Measurements from ENCODE around the gene STMN3. TPM values are rescaled to one million over a fixed set of nuclear protein-coding genes. Genes with fewer than 3 reads are reported as not detected.

Gene STMN3
- total RNA-seq, 1 donor from 2014 or later = 40.8 TPM

GRCh38 chr20:63696306-63696627 is 43.0 kb upstream of the STMN3 start:
- no peak for DNase-seq (ENCODE audit: low read depth)
- no peak for TF ChIP-seq CTCF (IDR thresholded peaks at IDR 0.05; ENCODE audit: insufficient read depth, low read length, poor library complexity, severe bottlenecking)
- H3K36me3 ChIP-seq (ENCODE audit: control insufficient read depth, insufficient read depth, low read length) = no peaks in the 10 kb centered on the region
- no peaks in the 10 kb centered on the region for H3K27me3 ChIP-seq (ENCODE audit: control insufficient read depth, insufficient read depth, low read length)
- H3K4me3 ChIP-seq (ENCODE audit: low read depth, low read length) = peak overlapping the region; percentile 64

GRCh38 chr20:63695424-63696305 is 42.4 kb upstream of the STMN3 start:
- no peak for TF ChIP-seq CTCF (IDR thresholded peaks at IDR 0.05; ENCODE audit: insufficient read depth, low read length, poor library complexity, severe bottlenecking)
- Histone ChIP-seq H3K4me3 (ENCODE audit: low read depth, low read length) (no peak overlapping the region), H3K36me3 (ENCODE audit: control insufficient read depth, insufficient read depth, low read length) (no peaks in the 10 kb centered on the region), H3K27me3 (ENCODE audit: control insufficient read depth, insufficient read depth, low read length) (no peaks in the 10 kb centered on the region)
- DNase-seq (ENCODE audit: low read depth) = no peak

DNA sequence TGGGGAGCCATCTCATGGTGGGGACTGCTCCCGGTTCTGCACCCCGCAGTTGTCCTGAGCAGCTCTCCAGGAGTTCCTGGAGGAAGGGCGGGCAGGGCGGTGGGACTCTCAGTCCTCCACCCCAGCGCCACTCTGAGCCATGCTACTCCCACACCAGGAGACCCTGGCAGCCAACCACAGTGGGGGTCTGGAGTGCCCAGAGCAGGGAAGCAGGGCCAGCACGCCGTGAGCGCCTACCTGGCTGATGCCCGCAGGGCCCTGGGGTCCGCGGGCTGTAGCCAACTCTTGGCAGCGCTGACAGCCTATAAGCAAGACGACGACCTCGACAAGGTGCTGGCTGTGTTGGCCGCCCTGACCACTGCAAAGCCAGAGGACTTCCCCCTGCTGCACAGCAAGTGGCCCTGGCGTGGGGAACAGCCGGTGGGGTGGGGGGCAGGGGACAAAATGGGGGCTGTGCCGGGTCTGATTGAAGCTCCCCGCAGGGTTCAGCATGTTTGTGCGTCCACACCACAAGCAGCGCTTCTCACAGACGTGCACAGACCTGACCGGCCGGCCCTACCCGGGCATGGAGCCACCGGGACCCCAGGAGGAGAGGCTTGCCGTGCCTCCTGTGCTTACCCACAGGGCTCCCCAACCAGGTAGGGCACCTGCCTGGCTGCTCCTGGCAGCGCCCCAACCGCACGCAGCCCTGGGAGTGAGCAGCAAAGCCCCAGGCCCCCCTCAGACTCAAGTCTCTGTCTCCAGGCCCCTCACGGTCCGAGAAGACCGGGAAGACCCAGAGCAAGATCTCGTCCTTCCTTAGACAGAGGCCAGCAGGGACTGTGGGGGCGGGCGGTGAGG is 41.6 kb upstream of the STMN3 start:
- TF ChIP-seq CTCF (IDR thresholded peaks at IDR 0.05; ENCODE audit: insufficient read depth, low read length, poor library complexity, severe bottlenecking) = no peak
- DNase-seq (ENCODE audit: low read depth) = no peak
- H3K27me3 ChIP-seq (ENCODE audit: control insufficient read depth, insufficient read depth, low read length) = no peaks in the 10 kb centered on the region
- no peak overlapping the region for H3K4me3 ChIP-seq (ENCODE audit: low read depth, low read length)
- no peaks in the 10 kb centered on the region for H3K36me3 ChIP-seq (ENCODE audit: control insufficient read depth, insufficient read depth, low read length)

DNA sequence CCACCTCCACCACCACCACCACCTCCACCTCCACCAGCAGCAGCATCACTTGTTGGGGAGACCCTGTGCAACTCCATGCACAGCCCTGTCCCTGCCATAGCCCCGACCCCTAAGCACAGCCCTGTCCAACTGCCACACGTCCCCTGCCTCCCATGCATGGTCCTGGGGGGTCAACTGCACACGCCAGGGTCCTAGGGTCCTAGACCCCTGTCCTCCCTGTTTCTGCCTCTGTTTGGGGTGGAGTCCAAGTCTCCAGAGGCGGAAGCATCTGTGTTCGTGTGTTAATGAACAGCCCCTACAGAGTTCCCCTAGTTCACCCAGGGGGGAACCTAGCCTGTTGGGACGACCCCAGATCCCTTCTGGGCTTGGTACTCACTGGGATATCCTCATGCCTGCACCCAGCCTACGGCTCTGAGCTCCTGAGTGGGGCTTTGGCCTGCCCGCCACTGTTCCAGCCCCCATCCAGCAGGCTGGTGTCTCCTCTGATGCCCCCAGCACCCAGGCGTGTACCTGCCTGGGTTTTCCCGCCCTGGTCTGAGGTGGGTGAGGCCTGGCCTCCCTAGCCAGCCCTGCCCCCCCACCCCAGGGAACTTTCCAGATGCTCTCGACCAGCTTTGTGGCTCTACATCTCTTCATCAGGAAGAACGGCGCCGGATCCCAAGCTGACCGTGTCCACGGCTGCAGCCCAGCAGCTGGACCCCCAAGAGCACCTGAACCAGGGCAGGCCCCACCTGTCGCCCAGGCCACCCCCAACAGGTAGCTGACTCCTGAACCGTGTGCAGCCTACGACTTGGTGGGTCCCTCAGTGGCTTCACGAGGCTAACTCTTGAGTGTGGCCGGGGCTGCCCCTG is 40.7 kb upstream of the STMN3 start:
- Histone ChIP-seq H3K27me3 (ENCODE audit: control insufficient read depth, insufficient read depth, low read length) (no peaks in the 10 kb centered on the region), H3K4me3 (ENCODE audit: low read depth, low read length) (no peak overlapping the region), H3K36me3 (ENCODE audit: control insufficient read depth, insufficient read depth, low read length) (no peaks in the 10 kb centered on the region)
- DNase-seq (ENCODE audit: low read depth) = no peak
- TF ChIP-seq CTCF (IDR thresholded peaks at IDR 0.05; ENCODE audit: insufficient read depth, low read length, poor library complexity, severe bottlenecking) = no peak

GRCh38 chr20:63693083-63693732 is 40.0 kb upstream of the STMN3 start:
- Histone ChIP-seq H3K36me3 (ENCODE audit: control insufficient read depth, insufficient read depth, low read length) (no peaks in the 10 kb centered on the region), H3K27me3 (ENCODE audit: control insufficient read depth, insufficient read depth, low read length) (no peaks in the 10 kb centered on the region), H3K4me3 (ENCODE audit: low read depth, low read length) (no peak overlapping the region)
- no peak for TF ChIP-seq CTCF (IDR thresholded peaks at IDR 0.05; ENCODE audit: insufficient read depth, low read length, poor library complexity, severe bottlenecking)
- DNase-seq (ENCODE audit: low read depth) = no peak

All from kidney epithelial cell (primary cell).